Right ventricle myocardium superior (tissue), 1 donor: ENCODE results near the gene TMEM200A. TPM values are rescaled to one million over a fixed set of nuclear protein-coding genes. Genes with fewer than 3 reads are reported as not detected.

ENCODE experiments used
- ATAC-seq: fragments of 200-7000 bp; cut with Tn5 transposase; one replicate; pipeline ENCODE4 v1.9.1; 2020; ENCODE audit warnings: mild to moderate bottlenecking; ENCODE audit not compliant: poor library complexity
- DNase-seq: peaks from one replicate; pipeline ENCODE4 v3.0.0-alpha.2; 2020
- intact Hi-C: fragments of 100-400 bp; cut with DNase I; formaldehyde crosslinking; loops from one replicate; pipeline ENCODE4 v1.11.2; 2022
- total RNA-seq: library from RNA; stranded (reverse); fragmentation: NEBNext Ultra II Directional; extraction: Animal tissue kit (Norgen Biotek cat#: 25700); gene quantifications from one replicate; pipeline ENCODE4 v1.2.1, GENCODE V29; 2021
- donor health status: DM: no; HTN: yes; CAD: no; lungs with severe emphysema.

The TMEM200A gene
- total RNA-seq, 1 donor from 2014 or later = not detected

DNA sequence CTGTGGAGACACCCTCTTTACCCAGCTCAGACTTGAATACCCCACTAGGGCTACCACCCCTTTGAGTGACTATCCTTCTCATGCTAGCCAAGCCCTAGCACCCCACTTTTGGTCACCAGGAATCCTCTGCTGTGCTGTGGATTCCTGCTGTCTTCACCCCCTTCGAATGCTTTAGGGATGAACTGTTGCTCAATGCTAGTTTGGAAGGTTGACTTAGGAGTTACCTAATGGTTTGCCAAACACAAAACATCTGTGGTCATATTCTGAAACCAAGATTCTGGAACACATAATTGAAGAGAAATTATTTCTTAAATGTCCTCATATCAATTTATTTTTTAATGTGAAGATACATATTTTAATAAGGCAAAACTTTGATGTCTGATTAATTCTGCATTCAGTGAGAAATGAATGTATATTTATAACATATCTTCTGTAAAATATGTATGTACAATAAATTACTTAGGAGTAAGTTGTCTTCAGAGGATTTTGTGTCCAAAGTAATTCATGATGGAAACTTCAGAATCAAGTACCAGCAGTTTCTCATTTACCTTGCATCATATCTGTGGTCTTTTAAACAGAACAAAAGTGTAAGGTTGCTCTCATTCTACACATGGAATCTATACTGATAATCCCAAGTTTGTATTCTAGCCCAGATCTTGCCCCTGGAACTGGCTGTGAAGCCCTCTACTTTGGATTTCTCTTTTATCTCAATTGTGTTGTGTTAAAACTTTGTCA lies 46.9 kb downstream of the TMEM200A start:
- intact Hi-C loops = no loop called here
- DNase-seq (no peak), ATAC-seq (no peak)

DNA sequence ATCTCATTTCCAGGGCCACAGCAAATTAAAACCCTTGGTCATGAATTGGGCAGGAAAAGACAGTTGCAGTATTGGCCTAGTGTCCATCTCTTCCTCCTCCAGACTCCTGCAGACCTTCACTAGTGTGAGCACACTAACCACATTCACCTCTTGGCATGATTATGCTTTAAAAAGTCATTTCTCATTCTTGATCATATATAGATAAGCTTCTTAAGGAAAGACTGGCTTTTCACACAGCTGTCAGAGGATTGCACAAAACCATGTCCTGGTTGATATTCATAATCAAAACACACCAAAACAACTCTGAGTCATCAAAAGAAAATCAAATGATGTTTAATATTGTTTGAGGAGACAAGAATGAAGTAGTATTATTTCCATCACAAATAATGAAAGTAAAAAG lies 52.1 kb downstream of the TMEM200A start:
- DNase-seq = no peak
- intact Hi-C loops = no loop called here
- ATAC-seq = no peak

DNA sequence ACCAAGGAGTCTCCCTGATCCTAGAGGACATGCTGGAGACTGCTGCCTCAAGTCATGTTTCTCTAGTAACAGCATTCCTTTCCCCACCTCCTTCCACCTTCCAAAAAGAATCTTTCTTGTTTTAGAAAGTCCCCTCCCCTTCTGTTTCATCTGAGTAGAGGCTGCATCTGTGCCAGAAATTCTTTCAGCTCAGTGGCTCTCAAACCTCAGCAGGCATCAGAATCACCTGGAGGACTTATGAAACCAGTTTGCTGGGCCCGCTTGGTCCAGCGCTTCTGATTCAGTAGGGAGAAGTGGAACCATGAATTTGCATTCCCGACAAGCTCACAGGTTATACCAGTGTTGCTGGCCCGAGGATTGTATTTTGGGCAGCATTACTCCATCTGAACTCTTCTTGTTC lies 55.1 kb downstream of the TMEM200A start:
- DNase-seq = no peak
- ATAC-seq = no peak
- intact Hi-C loops = no loop called here

GRCh38 chr6:130421585-130421984 lies 55.8 kb downstream of the TMEM200A start:
- ATAC-seq (no peak), DNase-seq (no peak)
- intact Hi-C loops = no loop called here

GRCh38 chr6:130423044-130423443 lies 57.2 kb downstream of the TMEM200A start:
- intact Hi-C loops = no loop called here
- ATAC-seq = no peak
- DNase-seq = no peak

DNA sequence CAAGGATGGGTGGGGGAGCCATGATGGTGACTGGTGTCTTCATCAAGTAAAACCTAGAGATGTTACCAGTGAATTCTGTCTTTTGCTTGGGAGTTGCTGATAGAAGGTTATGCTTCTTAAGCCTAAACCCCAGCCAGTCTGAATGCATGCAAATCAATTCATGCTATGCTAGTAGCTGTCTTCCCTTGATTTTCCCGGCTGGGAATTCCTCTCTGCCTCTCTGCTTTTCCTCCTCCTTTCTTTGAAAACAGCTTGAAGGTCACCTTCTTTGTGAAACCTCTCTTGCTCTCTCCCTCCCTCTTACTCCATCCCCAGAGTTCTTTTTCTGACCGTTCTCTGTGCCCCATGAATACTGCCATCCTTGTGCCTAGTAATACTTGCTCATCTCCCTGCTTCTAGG lies 58.9 kb downstream of the TMEM200A start:
- intact Hi-C loops = no loop called here
- no peak for DNase-seq
- no peak for ATAC-seq

DNA sequence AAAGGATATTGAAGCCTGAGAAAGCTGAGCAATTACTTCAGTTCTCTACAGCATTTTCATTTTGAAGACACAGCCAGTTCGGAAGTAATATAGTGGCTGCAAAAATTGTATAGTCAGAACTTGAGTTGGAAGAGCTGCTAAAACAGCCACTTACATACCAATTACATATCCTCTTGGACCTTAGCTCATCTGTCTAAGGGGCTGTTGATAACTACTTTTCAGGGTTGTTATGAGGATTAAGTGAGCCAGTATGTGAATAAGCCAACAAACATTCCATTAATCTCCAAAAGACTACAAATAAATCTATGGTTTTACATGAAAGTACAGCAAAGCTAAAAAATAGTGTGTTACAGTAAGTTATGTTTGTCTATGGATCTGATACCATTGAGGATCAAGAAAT lies 59.7 kb downstream of the TMEM200A start:
- no peak for ATAC-seq
- intact Hi-C loops = no loop called here

GRCh38 chr6:130426066-130426721 lies 60.4 kb downstream of the TMEM200A start:
- no peak for DNase-seq
- intact Hi-C loops = no loop called here
- ATAC-seq = no peak

More for the DNA sequence above, 59.7 kb downstream of the TMEM200A start:
- no peak for DNase-seq

DNA sequence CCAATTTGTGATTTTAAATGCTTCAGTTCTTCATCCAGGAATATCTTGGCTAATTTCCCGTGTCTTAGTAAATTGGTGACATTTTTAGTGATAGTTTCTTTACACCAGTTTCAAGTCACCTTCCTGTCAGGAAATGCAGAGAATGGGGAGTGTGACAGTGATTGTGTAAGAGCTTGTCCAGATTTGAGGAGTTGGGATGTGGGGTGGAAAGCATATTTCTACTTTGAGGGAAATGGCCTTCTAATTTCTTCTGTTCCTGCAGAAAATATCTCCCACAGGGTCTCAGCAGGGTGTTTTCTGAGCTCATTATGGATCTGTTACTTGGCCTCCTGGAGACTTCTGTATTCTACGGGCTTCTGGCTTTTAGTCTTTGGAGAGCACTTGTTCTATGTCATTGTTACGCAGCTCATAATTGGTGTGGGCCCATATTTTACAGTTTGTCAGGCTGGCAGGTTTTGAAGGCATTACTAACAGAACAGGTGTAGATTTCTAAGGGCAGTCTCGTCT lies 65.6 kb downstream of the TMEM200A start:
- DNase-seq = no peak
- ATAC-seq = no peak

DNA sequence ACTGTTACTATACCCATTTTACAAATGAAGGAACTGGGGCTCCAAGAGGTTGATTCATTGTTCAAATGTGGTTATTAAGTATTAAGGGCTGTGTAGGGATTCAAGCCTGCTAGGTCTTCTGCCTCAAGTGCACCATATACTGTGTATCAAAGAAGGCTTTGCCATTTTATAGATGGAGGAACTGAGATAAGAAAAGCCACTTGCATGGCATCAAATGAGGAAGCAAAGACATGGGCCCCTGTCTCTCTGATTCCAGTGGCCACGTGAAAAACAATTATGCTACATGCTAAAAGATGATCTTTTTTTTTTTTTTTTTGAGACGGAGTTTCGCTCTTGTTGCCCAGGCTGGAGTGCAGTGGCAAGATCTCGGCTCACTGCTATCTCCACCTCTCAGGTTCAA lies 67.0 kb downstream of the TMEM200A start:
- DNase-seq (no peak), ATAC-seq (no peak)
- intact Hi-C loops = no loop called here

More for the DNA sequence above, 65.6 kb downstream of the TMEM200A start:
- intact Hi-C loops = no loop called here

- intact Hi-C loops = no loop called here
- ATAC-seq (no peak), DNase-seq (no peak)
Observed at GRCh38 chr6:130434174-130434873, 68.5 kb downstream of the TMEM200A start.

GRCh38 chr6:130435181-130435580 lies 69.4 kb downstream of the TMEM200A start:
- intact Hi-C loops = no loop called here
- no peak for ATAC-seq
- DNase-seq = no peak

DNA sequence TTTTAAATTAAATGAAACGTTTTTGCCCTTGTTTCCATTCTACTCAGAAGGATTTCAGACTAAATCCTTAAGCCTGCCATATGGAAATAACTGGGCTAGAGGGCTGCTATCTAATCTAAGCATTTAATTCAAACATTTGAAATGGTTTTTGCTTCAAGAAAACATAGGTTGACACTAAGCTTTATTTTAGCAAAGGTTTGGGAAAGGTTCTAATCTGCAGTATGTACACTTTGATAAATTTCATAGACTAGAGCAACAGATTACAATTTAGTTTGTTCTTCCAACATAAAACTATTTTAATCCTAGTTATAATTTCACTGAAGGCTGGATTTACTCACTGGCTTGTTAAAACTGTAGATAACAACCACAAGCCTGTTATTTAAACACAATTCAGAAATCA lies 72.1 kb downstream of the TMEM200A start:
- ATAC-seq (no peak), DNase-seq (no peak)
- intact Hi-C loops = no loop called here

DNA sequence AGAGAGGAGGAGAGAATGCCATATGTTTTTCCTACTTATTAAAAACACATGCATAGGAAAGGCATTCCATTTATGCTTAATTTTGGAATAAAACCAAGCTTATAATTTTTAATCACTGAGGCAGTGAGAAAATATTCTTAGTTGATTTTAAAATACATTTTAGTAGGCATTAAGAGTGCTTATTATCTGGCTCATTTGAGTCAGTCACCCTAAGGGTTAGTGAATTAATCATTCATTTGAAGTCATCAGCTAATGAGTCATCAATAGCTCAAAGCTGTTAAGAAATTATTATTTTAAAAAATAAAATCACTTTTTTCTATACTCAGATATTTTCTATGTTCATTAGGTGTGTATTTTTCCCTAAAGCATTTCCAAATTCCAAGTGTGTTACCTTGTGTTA lies 81.6 kb downstream of the TMEM200A start:
- no peak for ATAC-seq
- intact Hi-C loops = no loop called here
- no peak for DNase-seq

- ATAC-seq = no peak
- intact Hi-C loops = no loop called here
- no peak for DNase-seq
Observed at GRCh38 chr6:130452336-130452735, 86.5 kb downstream of the TMEM200A start.

- no peak for DNase-seq
- ATAC-seq = no peak
- intact Hi-C loops = no loop called here
Observed at GRCh38 chr6:130453230-130453629, 87.4 kb downstream of the TMEM200A start.

DNA sequence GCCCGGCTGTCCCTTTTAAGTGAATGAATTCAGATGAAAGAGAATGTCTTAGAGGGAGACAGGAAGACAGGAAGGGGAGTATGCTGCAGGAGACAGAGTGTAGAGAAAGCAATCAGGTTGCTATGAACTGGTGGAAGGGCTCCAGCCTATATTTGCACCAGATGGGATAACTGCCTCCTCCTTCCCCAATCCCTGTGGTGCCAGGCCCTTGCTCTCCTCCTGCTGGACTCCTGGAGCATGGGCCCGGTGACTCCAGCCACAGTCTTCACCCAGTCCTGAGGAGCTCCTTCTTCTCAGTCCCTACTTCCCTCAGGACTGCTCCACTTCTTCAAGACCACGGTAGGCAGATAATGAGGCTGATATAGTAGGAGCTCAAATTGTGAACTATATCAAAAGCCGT lies 91.8 kb downstream of the TMEM200A start:
- DNase-seq (no peak), ATAC-seq (no peak)
- intact Hi-C loops = no loop called here

DNA sequence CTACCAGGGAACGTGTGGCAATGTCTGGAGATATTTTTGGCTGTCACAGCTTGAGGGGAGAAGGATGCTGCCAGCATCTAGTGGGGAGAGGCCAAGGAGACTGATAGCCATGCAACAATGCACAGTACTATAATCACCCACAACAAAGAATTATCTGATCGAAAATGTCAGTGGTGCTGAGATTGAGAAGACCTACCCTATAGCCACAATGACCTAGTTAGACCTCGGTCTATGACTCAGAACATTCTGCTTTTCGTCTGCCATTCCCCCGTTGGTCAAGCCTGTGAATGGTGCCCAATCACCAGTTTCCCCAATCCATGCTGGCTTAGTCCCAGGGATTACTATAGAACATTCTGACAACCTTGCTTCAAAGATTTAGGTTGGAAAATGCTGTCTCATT lies 93.5 kb downstream of the TMEM200A start:
- intact Hi-C loops = no loop called here
- DNase-seq (no peak), ATAC-seq (no peak)

DNA sequence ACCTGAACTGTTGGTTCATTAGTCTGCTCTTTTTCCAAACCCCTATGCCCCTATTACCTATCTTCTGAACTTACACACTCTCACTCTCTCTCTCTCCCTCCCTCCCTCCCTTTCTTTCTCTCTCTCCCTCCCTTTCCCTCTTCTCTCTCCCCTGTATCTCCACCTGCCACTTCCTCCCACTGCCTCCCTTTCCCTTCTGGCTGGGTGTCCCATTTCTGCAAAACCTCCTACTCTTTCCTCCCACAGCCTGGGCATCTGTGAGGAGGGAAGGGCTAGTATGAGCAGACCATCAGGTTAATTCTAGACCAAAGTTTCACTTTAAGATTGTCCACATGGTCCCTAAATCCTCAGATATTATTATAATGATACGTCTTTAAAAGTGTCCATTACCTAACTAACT lies 95.1 kb downstream of the TMEM200A start:
- no peak for DNase-seq
- ATAC-seq = no peak
- intact Hi-C loops = no loop called here
